Measurements from ENCODE around the gene THSD4.

DNA sequence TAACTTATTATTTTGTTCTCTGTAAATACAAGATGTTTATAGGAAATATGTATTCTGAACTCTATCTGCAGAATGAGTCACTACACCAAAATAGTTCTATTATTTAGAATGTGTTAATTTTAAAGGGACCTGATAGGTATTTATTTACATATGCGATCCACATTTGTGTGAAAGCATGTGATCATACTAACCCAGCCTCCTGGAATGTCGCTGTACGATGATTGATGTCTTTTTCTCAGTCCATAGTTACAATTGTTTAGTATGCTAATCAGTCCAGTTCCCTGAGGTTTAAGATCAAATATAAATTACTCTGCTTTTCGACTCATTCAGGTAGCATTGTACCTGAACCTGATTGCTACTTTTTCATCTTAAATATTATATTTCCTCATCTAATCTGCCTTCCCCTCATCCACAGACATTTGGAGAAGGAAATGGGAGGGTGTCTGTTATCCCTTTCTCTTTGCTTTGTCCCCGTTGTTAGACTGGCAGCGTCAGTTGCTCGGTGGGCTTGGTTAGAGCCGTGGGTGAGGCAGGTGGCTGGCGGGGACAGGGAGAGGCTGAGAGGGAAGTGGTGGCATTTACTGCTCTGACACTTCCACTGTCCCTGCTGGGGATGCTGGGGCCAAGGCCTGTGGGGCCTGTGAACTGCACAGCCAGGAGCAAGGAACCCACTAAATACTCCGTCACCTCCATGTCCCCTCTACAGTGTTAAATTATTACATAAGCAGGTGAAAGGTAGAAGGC, 667.3 kb downstream of the THSD4 start:
- TF ChIP-seq EZH2 (IDR thresholded peaks at IDR 0.05) (no peak), POLR2AphosphoS5 (IDR thresholded peaks at IDR 0.05; ENCODE audit: borderline replicate concordance, low read depth, low read length) (no peak), FOXP2 (optimal IDR thresholded peaks at IDR 0.05; ENCODE audit: control extremely low read depth, extremely low read length, insufficient read depth) (no peak)

Measured in SK-N-MC (cell line).